Peyer's patch (tissue), 4 donors: ENCODE measurements around the gene SLAMF8. TPM values are rescaled to one million over a fixed set of nuclear protein-coding genes. Genes with fewer than 3 reads are reported as not detected.
A peak's percentile ranks its signal among the peaks of the same experiment; 100 is the strongest.

Experiments used
- DNase-seq, 3 donors: peaks; one replicate each; pipeline ENCODE4 v3.0.0-alpha.2; 2017 to 2019
- H3K27ac ChIP-seq, 4 donors: fragments of 200-600 bp; sonication (generic); one replicate each; pipeline ENCODE4 v1.5.1; 2016 to 2019
- H3K27me3 ChIP-seq, 2 donors: fragments of 200-600 bp; sonication (generic); one replicate each; pipeline ENCODE4 v1.5.1; 2019
- H3K36me3 ChIP-seq, 3 donors: fragments of 200-600 bp; sonication (generic); one replicate each; pipeline ENCODE4 v1.5.1; 2016 to 2019
- H3K4me1 ChIP-seq, 4 donors: fragments of 200-600 bp; sonication (generic); one replicate each; pipeline ENCODE4 v1.5.1; 2016 to 2019
- H3K4me3 ChIP-seq, 4 donors: fragments of 200-600 bp; sonication (generic); 1 replicate in 3 of 4; 2 replicates in 1 of 4; pipeline ENCODE4 v1.5.1; 2016 to 2019; ENCODE audit warnings: mild to moderate bottlenecking in 1 of 4
- H3K9me3 ChIP-seq, 4 donors: fragments of 200-600 bp; sonication (generic); one replicate each; pipeline ENCODE4 v1.5.1; 2016 to 2019; ENCODE audit warnings: mild to moderate bottlenecking in 1 of 4
- CTCF ChIP-seq, 6 experiments: fragments of 450-650 bp in 4 of 6; fragments of 200-600 bp in 2 of 6; sonication (generic) in 1 of 6; IDR thresholded peaks; one replicate each; pipeline ENCODE4 v1.5.1; 2017 to 2019; ENCODE audit warnings: antibody characterized with exemption in 6 of 6, mild to moderate bottlenecking in 3 of 6, moderate library complexity in 1 of 6
- POLR2A ChIP-seq, 2 donors: fragments of 450-650 bp; IDR thresholded peaks; one replicate each; pipeline ENCODE4 v1.5.1; 2017; ENCODE audit warnings: antibody characterized with exemption in 2 of 2, mild to moderate bottlenecking in 2 of 2, moderate library complexity in 2 of 2
- total RNA-seq, 4 donors: library from RNA; depleted of rRNA; stranded (reverse); fragments of >200 nt; gene quantifications; one replicate each; pipeline ENCODE4 v1.1.0, GENCODE V29; 2016

SLAMF8 gene
- total RNA-seq, 4 donors from 2014 or later, result 1.1 to 18.2 (median 2.7) TPM; not detected in 1

- no peak for DNase-seq
- H3K4me1 ChIP-seq, result peaks cover 0 to 9% (median 0%) of the 10 kb centered on the region in 4 donors
- H3K36me3 ChIP-seq, result no peaks in the 10 kb centered on the region
- TF ChIP-seq CTCF (IDR thresholded peaks at IDR 0.05), result no peak
- TF ChIP-seq POLR2A (IDR thresholded peaks at IDR 0.05), result no peak
- no peak overlapping the region for H3K27ac ChIP-seq
- H3K9me3 ChIP-seq, result no peaks in the 10 kb centered on the region
- H3K4me3 ChIP-seq, result no peak overlapping the region
- H3K27me3 ChIP-seq, result no peaks in the 10 kb centered on the region
Measured at GRCh38 chr1:159848326-159848725, 21.7 kb downstream of the SLAMF8 start.

GRCh38 chr1:159849626-159850366 is 23.1 kb downstream of the SLAMF8 start:
- no peak for DNase-seq
- Histone ChIP-seq H3K4me1 (peaks cover 0 to 9% (median 2%) of the 10 kb centered on the region in 4 donors), H3K4me3 (no peak overlapping the region), H3K36me3 (no peaks in the 10 kb centered on the region), H3K27ac (no peak overlapping the region), H3K9me3 (no peaks in the 10 kb centered on the region), H3K27me3 (no peaks in the 10 kb centered on the region)
- TF ChIP-seq POLR2A (IDR thresholded peaks at IDR 0.05), result no peak
- no peak for TF ChIP-seq CTCF (IDR thresholded peaks at IDR 0.05)

GRCh38 chr1:159851407-159851806 is 24.7 kb downstream of the SLAMF8 start:
- no peak for DNase-seq
- Histone ChIP-seq H3K4me3 (no peak overlapping the region), H3K27ac (no peak overlapping the region), H3K27me3 (no peaks in the 10 kb centered on the region), H3K4me1 (peaks cover 0 to 7% (median 2%) of the 10 kb centered on the region in 4 donors), H3K9me3 (no peaks in the 10 kb centered on the region), H3K36me3 (no peaks in the 10 kb centered on the region)
- no peak for TF ChIP-seq CTCF (IDR thresholded peaks at IDR 0.05)
- no peak for TF ChIP-seq POLR2A (IDR thresholded peaks at IDR 0.05)

- TF ChIP-seq CTCF (IDR thresholded peaks at IDR 0.05) (no peak), POLR2A (IDR thresholded peaks at IDR 0.05) (no peak)
- Histone ChIP-seq H3K4me1 (peaks cover 0 to 7% (median 2%) of the 10 kb centered on the region in 4 donors), H3K9me3 (no peaks in the 10 kb centered on the region), H3K27ac (peak overlapping the region; percentile 76 to 97 (median 94)), H3K36me3 (no peaks in the 10 kb centered on the region), H3K4me3 (peak overlapping the region in 2 of 4 donors; percentile 68 to 73), H3K27me3 (no peaks in the 10 kb centered on the region)
- no peak for DNase-seq
Measured at GRCh38 chr1:159853417-159854115, 26.9 kb downstream of the SLAMF8 start.

- Histone ChIP-seq H3K27ac (peak overlapping the region; percentile 76 to 97 (median 94)), H3K9me3 (no peaks in the 10 kb centered on the region), H3K4me3 (peak overlapping the region; percentile 46 to 73 (median 62)), H3K36me3 (no peaks in the 10 kb centered on the region), H3K27me3 (no peaks in the 10 kb centered on the region), H3K4me1 (peaks cover 0 to 7% (median 2%) of the 10 kb centered on the region in 4 donors)
- DNase-seq, result peak; percentile 50 to 90 (median 89)
- TF ChIP-seq CTCF (IDR thresholded peaks at IDR 0.05), result no peak
- TF ChIP-seq POLR2A (IDR thresholded peaks at IDR 0.05), result peak in 1 of 2 donors; percentile 8
Measured at GRCh38 chr1:159854116-159854692, 27.5 kb downstream of the SLAMF8 start.
